Ascending aorta (tissue), 2 donors: Measurements from ENCODE around the gene CRIP2. TPM values are rescaled to one million over a fixed set of nuclear protein-coding genes. Genes with fewer than 3 reads are reported as not detected.

Experiments
- DNase-seq, 2 donors: peaks; one replicate each; pipeline ENCODE4 v3.0.0-alpha.2; 2019; ENCODE audit warnings: low spot score in 2 of 2
- H3K27ac ChIP-seq, 2 donors: fragments of 200-600 bp; sonication (generic); one replicate each; pipeline ENCODE4 v1.5.1; 2016 to 2017; ENCODE audit warnings: mild to moderate bottlenecking in 1 of 2
- H3K27me3 ChIP-seq: fragments of 200-600 bp; sonication (generic); one replicate; pipeline ENCODE4 v1.5.1; 2017
- H3K36me3 ChIP-seq, 2 donors: fragments of 200-600 bp; sonication (generic); one replicate each; pipeline ENCODE4 v1.5.1; 2016
- H3K4me1 ChIP-seq, 2 donors: fragments of 200-600 bp; sonication (generic); one replicate each; pipeline ENCODE4 v1.5.1; 2016 to 2017; ENCODE audit warnings: mild to moderate bottlenecking in 1 of 2
- H3K4me3 ChIP-seq, 2 donors: fragments of 200-600 bp; sonication (generic); one replicate each; pipeline ENCODE4 v1.5.1; 2016 to 2017; ENCODE audit warnings: mild to moderate bottlenecking in 1 of 2
- H3K9me3 ChIP-seq, 2 donors: fragments of 200-600 bp; sonication (generic); one replicate each; pipeline ENCODE4 v1.5.1; 2016
- intact Hi-C: fragments of 100-400 bp; cut with DNase I; formaldehyde crosslinking; loops from one replicate; pipeline ENCODE4 v1.15.1; 2023
- total RNA-seq: library from RNA; depleted of rRNA; stranded (reverse); fragments of >200 nt; gene quantifications from one replicate; pipeline ENCODE4 v1.1.0, GENCODE V29; 2016
- TF ChIP-seq, protein P1 (sequence below), 3 experiments: fragments of 200-600 bp in 2 of 3; fragments of 450-650 bp in 1 of 3; sonication (generic) in 2 of 3; IDR thresholded peaks; one replicate each; pipeline ENCODE4 v1.5.1; 2016 to 2019; ENCODE audit warnings: antibody characterized with exemption in 3 of 3, mild to moderate bottlenecking in 1 of 3, moderate library complexity in 1 of 3

Gene CRIP2
- total RNA-seq, 1 donor from 2014 or later = 665 TPM

DNA sequence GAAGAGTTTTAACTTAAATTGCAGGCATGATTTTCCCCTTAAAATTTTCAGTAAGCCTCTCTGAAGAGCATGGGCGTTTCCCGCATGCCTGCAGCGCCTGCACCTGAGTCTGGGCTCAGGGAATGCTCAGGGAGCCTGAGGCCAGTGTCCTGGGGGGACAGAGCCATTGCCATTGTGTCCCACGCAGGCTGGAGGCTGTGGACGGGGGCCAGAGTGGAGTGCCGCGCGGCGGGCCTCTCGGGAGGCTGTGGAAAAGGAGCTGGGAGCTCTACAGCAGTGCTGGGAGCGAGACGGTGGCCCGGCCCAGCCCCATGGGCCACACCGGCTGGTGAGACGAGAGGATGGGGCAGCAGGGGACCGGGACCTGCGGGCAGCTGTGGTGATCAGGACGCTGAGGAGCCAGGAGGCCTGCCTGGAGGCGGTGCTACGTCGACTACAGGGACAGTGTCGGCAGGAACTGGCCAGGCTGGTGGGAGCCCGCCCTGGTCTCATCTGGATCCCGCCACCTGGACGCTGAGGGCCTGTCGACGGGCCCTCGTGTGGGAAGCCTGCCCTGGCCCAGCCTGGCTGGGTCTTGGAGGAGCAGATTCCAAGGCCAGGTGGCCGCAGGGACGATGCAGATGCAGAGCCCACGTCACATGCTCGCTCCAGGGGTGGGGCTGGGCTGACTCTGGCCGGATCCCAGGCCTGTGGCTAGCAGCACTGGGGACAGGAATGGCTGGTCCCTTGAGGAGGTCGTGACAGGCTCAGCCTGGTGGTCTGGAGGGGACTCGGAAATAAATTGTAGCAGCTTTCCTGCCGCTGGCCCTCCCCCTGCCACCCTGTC, 24.0 kb downstream of the CRIP2 start:
- no peak overlapping the region for H3K27ac ChIP-seq
- DNase-seq = peak in 1 of 2 donors; percentile 58

DNA sequence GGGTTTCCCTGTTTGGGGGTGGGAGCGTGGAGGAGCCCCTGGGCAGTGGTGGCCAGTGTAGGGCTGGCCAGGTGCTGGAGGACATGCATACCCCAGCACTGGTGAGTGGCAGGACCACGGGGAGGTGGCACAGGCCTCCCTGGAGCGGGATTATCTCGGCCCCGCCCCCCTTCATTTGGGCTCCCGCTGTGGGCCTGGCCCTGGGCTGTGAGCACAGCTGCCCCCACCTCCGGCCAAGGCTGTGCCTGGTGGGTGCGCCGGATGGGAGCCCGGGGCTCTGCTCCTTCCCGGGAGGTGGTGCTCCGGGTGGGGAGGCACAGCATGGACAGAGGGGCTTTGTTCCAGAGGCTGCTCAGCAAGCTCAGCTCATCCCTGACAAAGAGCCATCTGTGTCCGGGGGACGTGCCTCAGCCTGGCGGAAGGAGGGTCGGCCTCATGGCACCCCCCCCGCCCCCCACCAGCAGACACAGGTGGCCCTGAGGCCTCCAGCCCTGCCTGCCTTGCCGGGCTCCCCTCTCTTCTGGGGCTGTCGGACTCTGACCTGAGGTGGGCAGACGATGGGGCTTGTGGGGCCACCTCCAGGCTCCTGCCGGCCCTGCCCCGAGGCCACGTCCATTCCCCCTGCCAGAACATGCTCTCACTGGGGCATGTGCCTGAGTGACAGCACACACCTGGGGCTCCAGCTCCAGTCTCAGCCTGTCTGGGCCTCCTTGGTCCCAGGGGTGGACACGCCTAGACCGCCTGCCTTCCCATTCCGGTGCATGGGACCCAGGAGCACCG, 24.8 kb downstream of the CRIP2 start:
- Histone ChIP-seq H3K4me1 (no peaks in the 10 kb centered on the region), H3K27me3 (no peaks in the 10 kb centered on the region), H3K36me3 (peaks cover 0 to 10% of the 10 kb centered on the region in 2 donors), H3K9me3 (no peaks in the 10 kb centered on the region), H3K4me3 (no peak overlapping the region), H3K27ac (no peak overlapping the region)
- DNase-seq = no peak
- TF ChIP-seq, protein P1, sequence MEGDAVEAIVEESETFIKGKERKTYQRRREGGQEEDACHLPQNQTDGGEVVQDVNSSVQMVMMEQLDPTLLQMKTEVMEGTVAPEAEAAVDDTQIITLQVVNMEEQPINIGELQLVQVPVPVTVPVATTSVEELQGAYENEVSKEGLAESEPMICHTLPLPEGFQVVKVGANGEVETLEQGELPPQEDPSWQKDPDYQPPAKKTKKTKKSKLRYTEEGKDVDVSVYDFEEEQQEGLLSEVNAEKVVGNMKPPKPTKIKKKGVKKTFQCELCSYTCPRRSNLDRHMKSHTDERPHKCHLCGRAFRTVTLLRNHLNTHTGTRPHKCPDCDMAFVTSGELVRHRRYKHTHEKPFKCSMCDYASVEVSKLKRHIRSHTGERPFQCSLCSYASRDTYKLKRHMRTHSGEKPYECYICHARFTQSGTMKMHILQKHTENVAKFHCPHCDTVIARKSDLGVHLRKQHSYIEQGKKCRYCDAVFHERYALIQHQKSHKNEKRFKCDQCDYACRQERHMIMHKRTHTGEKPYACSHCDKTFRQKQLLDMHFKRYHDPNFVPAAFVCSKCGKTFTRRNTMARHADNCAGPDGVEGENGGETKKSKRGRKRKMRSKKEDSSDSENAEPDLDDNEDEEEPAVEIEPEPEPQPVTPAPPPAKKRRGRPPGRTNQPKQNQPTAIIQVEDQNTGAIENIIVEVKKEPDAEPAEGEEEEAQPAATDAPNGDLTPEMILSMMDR (IDR thresholded peaks at IDR 0.05) = no peak
- intact Hi-C loops = no loop called here

More for the DNA sequence above, 24.0 kb downstream of the CRIP2 start:
- Histone ChIP-seq H3K4me3 (no peak overlapping the region), H3K9me3 (no peaks in the 10 kb centered on the region), H3K27me3 (no peaks in the 10 kb centered on the region), H3K4me1 (no peaks in the 10 kb centered on the region), H3K36me3 (peaks cover 0 to 10% of the 10 kb centered on the region in 2 donors)
- TF ChIP-seq, protein P1 (IDR thresholded peaks at IDR 0.05) = no peak
- intact Hi-C loops = no loop called here

DNA sequence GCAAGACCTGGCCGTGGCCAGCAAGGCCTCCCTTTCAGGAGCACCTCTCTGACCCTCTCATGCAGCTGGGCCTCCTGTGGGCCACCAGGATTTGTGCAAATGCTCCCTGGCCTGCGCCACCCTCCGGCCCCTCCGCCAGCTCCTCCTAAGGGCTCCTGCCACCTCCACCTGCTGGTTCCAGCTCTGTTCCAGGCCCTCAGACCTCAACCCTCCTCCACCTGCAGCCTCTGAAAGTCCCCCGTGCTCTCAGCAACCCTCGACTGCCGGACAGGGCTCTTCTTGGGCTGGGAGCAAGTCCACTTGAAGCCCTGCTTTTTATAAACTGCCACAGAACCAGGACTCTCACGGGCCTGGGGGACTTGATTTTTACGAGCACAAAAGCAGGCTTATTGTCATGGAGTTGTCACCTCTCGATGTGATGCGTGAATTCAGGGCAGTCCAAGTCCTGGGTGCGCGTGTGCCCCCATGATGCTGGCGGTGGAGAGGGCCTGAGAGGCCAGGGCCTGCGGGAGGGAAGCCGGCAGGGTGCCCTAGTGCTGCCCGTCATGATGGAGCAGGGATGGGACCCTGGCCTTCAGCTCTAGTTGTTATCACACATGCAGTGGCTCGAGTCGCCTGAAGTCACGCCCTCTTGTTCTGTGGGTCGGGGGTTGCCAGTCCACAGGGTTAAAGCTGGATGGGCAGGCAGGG, 25.6 kb downstream of the CRIP2 start:
- Histone ChIP-seq H3K27me3 (no peaks in the 10 kb centered on the region), H3K36me3 (peaks cover 0 to 10% of the 10 kb centered on the region in 2 donors), H3K27ac (no peak overlapping the region), H3K4me1 (no peaks in the 10 kb centered on the region), H3K9me3 (no peaks in the 10 kb centered on the region), H3K4me3 (no peak overlapping the region)
- TF ChIP-seq, protein P1 (IDR thresholded peaks at IDR 0.05) = no peak
- intact Hi-C loops = no loop called here
- DNase-seq = no peak

DNA sequence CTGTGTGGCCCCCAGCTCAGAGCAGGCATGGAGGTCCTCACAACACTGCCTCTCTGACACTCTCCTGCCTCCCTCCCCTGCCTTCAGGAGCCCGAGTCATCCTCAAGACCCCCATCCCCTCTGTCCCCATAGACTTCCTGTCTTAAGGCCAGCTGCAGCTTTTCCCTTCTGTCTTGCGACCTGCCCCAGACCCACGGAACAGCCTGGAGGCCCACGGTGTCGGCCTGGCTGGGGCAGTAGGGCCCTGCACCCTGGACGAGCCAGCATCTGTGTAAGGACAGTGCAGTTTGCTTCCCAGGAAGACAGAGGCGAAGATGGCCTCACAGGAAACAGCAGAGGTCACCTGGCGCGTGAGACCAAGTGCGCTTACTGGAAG, 26.1 kb downstream of the CRIP2 start:
- TF ChIP-seq, protein P1 (IDR thresholded peaks at IDR 0.05) = no peak
- no peak for DNase-seq
- H3K9me3 ChIP-seq = no peaks in the 10 kb centered on the region
- no peaks in the 10 kb centered on the region for H3K27me3 ChIP-seq
- H3K4me3 ChIP-seq = no peak overlapping the region
- intact Hi-C loops = no loop called here
- H3K4me1 ChIP-seq = no peaks in the 10 kb centered on the region
- no peak overlapping the region for H3K27ac ChIP-seq
- H3K36me3 ChIP-seq = peaks cover 0 to 10% of the 10 kb centered on the region in 2 donors

DNA sequence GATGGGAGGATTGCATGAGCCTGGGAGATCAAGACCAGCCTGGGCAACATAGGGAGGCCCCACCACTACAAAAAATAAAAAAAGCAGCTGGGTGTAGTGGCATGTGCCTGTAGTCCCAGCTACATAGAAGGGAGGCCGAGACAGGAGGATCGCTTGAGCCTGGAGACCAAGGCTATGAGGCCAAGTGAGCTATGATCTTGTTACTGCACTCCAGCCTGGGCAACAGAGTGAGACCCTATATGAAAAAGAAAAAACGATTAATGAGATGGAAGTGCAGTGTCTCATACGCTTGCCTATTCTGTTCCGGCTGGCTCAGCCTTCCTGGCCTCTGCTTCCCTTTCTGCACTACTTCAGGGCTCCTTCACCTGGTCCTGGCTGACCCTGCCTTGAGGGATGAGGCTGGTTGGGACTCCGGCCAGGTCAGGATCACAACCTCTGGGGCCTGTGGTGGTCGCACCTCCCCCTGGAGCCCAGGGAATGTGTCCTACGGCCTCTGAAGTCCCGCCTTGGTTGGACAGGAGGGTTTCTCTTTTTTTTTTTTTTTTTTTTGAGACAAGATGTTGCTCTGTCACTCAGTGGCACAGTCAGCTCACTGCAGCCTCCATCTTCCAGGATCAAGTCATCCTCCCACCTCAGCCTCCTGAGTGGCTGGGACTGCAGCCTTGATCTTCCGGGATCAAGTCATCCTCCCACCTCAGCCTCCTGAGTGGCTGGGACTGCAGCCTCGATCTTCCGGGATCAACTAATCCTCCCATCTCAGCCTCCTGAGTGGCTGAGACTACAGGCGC, 27.1 kb downstream of the CRIP2 start:
- H3K27me3 ChIP-seq = no peaks in the 10 kb centered on the region
- no peak overlapping the region for H3K4me3 ChIP-seq
- H3K27ac ChIP-seq = no peak overlapping the region
- DNase-seq = no peak
- H3K4me1 ChIP-seq = no peaks in the 10 kb centered on the region
- H3K9me3 ChIP-seq = no peaks in the 10 kb centered on the region
- TF ChIP-seq, protein P1 (IDR thresholded peaks at IDR 0.05) = no peak
- intact Hi-C loops = no loop called here
- H3K36me3 ChIP-seq = peaks cover 0 to 10% of the 10 kb centered on the region in 2 donors
